ENCODE results near the gene KCNK5.

Gene KCNK5

GRCh38 chr6:39172377-39172757, 56.9 kb downstream of the KCNK5 start:
- DNase-seq (ENCODE audit: low read depth in 2 of 2), result no peak

GRCh38 chr6:39171489-39172376, 57.5 kb downstream of the KCNK5 start:
- no peak for DNase-seq (ENCODE audit: low read depth in 2 of 2)

- no peak for DNase-seq (ENCODE audit: low read depth in 2 of 2)
Measured at GRCh38 chr6:39170860-39171259, 58.4 kb downstream of the KCNK5 start.

GRCh38 chr6:39170389-39170788, 58.9 kb downstream of the KCNK5 start:
- no peak for DNase-seq (ENCODE audit: low read depth in 2 of 2)

- no peak for DNase-seq (ENCODE audit: low read depth in 2 of 2)
Measured at GRCh38 chr6:39169448-39170344, 59.6 kb downstream of the KCNK5 start.

- DNase-seq (ENCODE audit: low read depth in 2 of 2), result no peak
Measured at GRCh38 chr6:39167866-39168625, 61.2 kb downstream of the KCNK5 start.

GRCh38 chr6:39167321-39167720, 62.0 kb downstream of the KCNK5 start:
- DNase-seq (ENCODE audit: low read depth in 2 of 2), result no peak

GRCh38 chr6:39166912-39167290, 62.4 kb downstream of the KCNK5 start:
- no peak for DNase-seq (ENCODE audit: low read depth in 2 of 2)

GRCh38 chr6:39166189-39166911, 62.9 kb downstream of the KCNK5 start:
- peak; percentile 65 to 71 for DNase-seq (ENCODE audit: low read depth in 2 of 2)

- no peak for DNase-seq (ENCODE audit: low read depth in 2 of 2)
Measured at GRCh38 chr6:39157511-39157910, 71.8 kb downstream of the KCNK5 start.

GRCh38 chr6:39156801-39157200, 72.5 kb downstream of the KCNK5 start:
- no peak for DNase-seq (ENCODE audit: low read depth in 2 of 2)

GRCh38 chr6:39154705-39155104, 74.6 kb downstream of the KCNK5 start:
- no peak for DNase-seq (ENCODE audit: low read depth in 2 of 2)

- no peak for DNase-seq (ENCODE audit: low read depth in 2 of 2)
Measured at GRCh38 chr6:39153766-39154397, 75.4 kb downstream of the KCNK5 start.

GRCh38 chr6:39152262-39152661, 77.0 kb downstream of the KCNK5 start:
- no peak for DNase-seq (ENCODE audit: low read depth in 2 of 2)

- no peak for DNase-seq (ENCODE audit: low read depth in 2 of 2)
Measured at GRCh38 chr6:39151211-39151610, 78.1 kb downstream of the KCNK5 start.

- DNase-seq (ENCODE audit: low read depth in 2 of 2), result no peak
Measured at GRCh38 chr6:39144481-39145173, 84.6 kb downstream of the KCNK5 start.

- no peak for DNase-seq (ENCODE audit: low read depth in 2 of 2)
Measured at GRCh38 chr6:39143238-39143930, 85.9 kb downstream of the KCNK5 start.

GRCh38 chr6:39140556-39141167, 88.6 kb downstream of the KCNK5 start:
- DNase-seq (ENCODE audit: low read depth in 2 of 2), result no peak

Data from stimulated activated CD8-positive, alpha-beta memory T cell treated with anti-CD3 and anti-CD28 coated beads, Interleukin-2, amount 100 ng/mL, for 1 hour (primary cell).